WTC11 (cell line): ENCODE measurements around the gene C6orf132.

Source experiments
- MAX ChIP-seq: sonication (generic); formaldehyde crosslinking; IDR thresholded peaks from 2 replicates; pipeline ENCODE4 v1.8.0; 2022; ENCODE audit warnings: mild to moderate bottlenecking, missing genetic modification reagents
- SMAD3 ChIP-seq: sonication (generic); formaldehyde crosslinking; IDR thresholded peaks from 2 replicates; pipeline ENCODE4 v1.8.0; 2022; ENCODE audit warnings: missing genetic modification reagents, mild to moderate bottlenecking, borderline replicate concordance
- TF ChIP-seq, protein P1 (sequence below): sonication (generic); formaldehyde crosslinking; IDR thresholded peaks from 2 replicates; pipeline ENCODE4 v1.8.1; 2023; ENCODE audit warnings: mild to moderate bottlenecking, missing genetic modification reagents, moderate library complexity
- TF ChIP-seq, protein P2 (sequence below): fragments of 200-600 bp; IDR thresholded peaks from 2 replicates; pipeline ENCODE4 v1.8.0; 2022; ENCODE audit warnings: antibody characterized with exemption

- TF ChIP-seq, protein P1, sequence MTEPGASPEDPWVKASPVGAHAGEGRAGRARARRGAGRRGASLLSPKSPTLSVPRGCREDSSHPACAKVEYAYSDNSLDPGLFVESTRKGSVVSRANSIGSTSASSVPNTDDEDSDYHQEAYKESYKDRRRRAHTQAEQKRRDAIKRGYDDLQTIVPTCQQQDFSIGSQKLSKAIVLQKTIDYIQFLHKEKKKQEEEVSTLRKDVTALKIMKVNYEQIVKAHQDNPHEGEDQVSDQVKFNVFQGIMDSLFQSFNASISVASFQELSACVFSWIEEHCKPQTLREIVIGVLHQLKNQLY (CRISPR knock-in tag) = no peak
- TF ChIP-seq MAX (CRISPR knock-in tag) = no peak
- TF ChIP-seq, protein P2, sequence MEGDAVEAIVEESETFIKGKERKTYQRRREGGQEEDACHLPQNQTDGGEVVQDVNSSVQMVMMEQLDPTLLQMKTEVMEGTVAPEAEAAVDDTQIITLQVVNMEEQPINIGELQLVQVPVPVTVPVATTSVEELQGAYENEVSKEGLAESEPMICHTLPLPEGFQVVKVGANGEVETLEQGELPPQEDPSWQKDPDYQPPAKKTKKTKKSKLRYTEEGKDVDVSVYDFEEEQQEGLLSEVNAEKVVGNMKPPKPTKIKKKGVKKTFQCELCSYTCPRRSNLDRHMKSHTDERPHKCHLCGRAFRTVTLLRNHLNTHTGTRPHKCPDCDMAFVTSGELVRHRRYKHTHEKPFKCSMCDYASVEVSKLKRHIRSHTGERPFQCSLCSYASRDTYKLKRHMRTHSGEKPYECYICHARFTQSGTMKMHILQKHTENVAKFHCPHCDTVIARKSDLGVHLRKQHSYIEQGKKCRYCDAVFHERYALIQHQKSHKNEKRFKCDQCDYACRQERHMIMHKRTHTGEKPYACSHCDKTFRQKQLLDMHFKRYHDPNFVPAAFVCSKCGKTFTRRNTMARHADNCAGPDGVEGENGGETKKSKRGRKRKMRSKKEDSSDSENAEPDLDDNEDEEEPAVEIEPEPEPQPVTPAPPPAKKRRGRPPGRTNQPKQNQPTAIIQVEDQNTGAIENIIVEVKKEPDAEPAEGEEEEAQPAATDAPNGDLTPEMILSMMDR = no peak
- TF ChIP-seq SMAD3 = no peak
Measured at GRCh38 chr6:42182101-42182500, 39.7 kb upstream of the C6orf132 start.
